HG03135 (cell line): ENCODE results near the gene CMA1.
A peak's percentile ranks its signal among the peaks of the same experiment; 100 is the strongest.
"Not testable (repeated sequence)": the region's sequence is repeated elsewhere in the genome, so short reads cannot be mapped to it uniquely, and the experiment has no call there.

Source experiments
- ATAC-seq: cut with Tn5 transposase; IDR thresholded peaks from one replicate; pipeline ENCODE4 v1.9.1; 2021; ENCODE audit warnings: mild to moderate bottlenecking, moderate library complexity; ENCODE audit not compliant: unreplicated experiment

Gene CMA1, protein sequence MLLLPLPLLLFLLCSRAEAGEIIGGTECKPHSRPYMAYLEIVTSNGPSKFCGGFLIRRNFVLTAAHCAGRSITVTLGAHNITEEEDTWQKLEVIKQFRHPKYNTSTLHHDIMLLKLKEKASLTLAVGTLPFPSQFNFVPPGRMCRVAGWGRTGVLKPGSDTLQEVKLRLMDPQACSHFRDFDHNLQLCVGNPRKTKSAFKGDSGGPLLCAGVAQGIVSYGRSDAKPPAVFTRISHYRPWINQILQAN

GRCh38 chr14:24508155-24508840 is at the start of gene CMA1:
TSS of gene CMA1 (minus strand) at chr14:24508265. CDS start at chr14:24508235, 30 bp downstream.
- no peak for ATAC-seq

- no peak for ATAC-seq
These were observed 48.7 kb upstream of the CMA1 start for GRCh38 chr14:24556756-24557155.

DNA sequence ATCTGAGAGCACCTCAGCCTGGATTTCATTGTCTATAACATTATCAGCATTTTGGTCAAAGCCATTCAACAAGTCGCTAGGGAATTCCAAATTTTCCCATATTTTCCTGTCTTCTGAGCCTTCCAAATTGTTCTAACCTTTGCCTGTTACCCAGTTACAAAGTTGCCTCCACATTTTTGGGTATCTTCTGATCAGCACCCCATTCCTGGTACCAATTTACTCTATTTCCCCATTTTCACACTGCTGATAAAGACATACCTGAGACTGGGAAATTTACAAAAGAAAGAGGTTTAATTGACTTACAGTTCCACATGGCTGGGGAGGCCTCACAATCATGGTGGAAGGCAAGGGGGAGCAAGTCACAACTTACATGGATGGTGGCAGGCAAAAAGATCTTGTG is 41.0 kb upstream of the CMA1 start:
- ATAC-seq: not testable (repeated sequence)

DNA sequence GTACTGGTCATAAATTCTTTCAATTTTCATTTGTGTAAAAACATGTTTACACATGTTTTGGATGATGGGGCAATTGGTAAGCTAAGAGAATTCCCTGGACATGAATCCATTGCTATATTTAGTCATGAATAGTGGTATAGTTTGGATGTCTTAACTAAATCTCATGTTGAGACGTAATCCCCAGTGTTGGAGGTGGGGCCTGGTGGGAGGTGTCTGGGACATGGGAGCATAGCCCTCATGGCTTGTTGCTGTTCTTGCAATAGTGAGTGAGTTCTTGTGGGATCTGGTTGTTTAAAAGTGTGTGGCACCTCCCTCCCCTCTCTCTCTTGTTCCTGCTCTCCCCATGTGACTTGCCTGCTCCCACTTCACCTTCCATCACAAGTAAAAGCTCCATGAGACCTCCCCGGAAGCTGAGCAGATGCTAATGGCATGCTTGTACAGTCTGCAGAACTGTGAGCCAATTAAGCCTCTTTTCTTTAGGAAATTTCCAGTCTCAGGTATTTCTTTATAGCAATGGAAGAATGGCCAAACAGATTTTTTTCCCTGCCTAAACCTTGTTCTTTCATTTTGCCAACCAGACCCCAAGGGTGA is 34.4 kb upstream of the CMA1 start:
- ATAC-seq: no peak

DNA sequence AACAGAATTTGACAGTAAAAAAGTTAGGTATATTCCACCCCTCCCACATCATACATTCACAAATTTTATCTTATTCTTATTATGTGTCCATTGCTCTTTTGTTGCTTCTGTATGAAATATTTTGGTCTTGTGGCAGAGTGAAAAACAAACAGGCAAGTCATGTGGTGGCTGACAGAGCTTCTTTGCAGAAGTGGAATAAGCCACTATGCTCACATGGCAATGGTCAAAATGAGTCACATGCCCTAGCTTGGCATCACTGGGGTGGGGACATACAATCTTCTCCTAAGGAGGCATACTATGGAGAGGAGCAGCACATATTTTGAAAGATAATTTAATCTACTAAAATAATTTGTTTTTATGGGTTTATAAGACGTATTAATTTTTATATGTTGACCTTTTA is 27.7 kb upstream of the CMA1 start:
- no peak for ATAC-seq

- ATAC-seq: no peak
These were observed 26.2 kb upstream of the CMA1 start for GRCh38 chr14:24534286-24534685.

- not testable (repeated sequence) for ATAC-seq
These were observed 18.0 kb upstream of the CMA1 start for GRCh38 chr14:24525877-24526620.

DNA sequence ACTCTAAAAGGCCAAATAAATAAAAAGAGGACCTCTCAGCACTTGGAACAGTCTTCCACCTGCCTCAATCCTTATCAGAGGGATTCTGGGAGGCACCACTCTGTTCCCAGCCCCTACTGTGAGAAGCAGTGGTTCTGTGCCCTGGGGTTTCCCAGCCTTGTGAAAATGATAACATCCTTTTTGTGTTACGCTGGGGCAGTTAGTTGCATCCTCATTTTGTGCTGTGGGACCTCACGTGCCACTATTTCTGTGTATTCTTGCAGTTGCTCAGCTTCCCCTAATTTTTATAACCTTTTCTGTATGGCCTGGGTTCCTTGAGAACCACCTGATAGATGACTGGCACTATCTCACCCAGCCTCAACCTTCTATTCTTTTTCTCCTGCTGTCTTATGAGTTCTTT is 10.8 kb upstream of the CMA1 start:
- ATAC-seq: no peak

DNA sequence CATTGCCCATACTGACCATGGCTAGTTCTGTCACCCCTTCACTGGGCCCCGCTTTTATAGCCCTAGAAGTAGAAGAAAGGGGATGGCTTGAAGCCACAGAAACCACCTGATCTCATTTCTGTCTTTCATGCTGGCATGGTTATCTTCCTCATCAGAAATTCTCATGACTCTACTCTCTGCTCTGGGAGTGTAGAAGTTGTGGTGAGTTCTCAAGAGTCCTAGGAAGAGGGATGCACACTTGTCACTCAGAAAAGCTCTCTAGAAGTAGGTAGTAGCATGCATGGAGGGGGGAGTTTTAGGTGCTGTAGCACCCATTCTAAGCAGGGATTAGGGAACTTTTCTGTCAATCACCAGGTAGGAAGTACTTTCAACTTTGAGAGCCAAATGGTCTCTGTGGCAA is 6.1 kb upstream of the CMA1 start:
- ATAC-seq: no peak

DNA sequence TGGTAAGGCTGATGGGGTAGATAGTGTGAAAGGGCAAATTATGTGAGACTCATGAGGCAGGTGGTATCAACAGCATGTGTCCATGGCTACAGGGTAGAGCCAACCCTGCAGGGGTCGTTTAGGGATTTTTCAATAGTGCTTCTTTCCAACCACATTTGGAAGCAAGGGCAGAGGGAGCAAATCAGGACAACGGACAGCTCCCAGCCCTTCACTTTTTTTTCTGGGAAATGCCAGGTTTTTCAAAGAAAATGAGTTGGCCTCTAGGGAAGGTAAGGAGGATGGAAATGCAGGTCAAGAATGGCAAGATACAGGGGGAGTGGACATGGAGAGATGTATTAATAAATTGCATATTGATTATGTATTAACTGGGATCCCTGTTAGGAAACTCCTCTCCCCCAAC is 4.9 kb upstream of the CMA1 start:
- no peak for ATAC-seq

- no peak for ATAC-seq
These were observed 1.6 kb downstream of the CMA1 start for GRCh38 chr14:24506443-24506842.

DNA sequence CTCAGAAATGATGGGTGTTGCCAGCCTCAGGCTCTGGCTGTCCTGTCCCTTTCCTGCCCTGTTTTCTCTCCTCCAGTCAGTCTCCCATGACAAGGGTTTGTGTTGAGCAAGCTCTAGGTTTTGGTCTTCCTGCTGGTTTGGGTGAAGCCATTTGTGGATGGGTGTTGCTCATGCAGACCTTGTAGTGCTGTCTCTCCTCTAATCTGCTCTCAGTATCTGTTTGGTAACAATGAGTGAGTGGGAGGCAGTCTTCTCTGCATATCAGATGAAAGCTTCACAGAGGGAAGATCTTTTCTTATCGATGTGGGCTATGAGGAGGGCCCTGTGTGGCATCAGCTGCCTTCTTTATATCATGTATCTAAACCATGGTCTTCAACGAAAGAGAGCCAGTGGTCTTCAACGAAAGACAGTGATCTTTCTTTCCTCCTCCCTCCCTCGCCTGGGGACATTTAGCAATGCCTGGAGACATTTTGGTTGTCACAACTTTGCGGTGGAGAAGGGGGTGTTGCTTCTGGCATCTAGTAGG is 3.6 kb downstream of the CMA1 start:
- no peak for ATAC-seq

DNA sequence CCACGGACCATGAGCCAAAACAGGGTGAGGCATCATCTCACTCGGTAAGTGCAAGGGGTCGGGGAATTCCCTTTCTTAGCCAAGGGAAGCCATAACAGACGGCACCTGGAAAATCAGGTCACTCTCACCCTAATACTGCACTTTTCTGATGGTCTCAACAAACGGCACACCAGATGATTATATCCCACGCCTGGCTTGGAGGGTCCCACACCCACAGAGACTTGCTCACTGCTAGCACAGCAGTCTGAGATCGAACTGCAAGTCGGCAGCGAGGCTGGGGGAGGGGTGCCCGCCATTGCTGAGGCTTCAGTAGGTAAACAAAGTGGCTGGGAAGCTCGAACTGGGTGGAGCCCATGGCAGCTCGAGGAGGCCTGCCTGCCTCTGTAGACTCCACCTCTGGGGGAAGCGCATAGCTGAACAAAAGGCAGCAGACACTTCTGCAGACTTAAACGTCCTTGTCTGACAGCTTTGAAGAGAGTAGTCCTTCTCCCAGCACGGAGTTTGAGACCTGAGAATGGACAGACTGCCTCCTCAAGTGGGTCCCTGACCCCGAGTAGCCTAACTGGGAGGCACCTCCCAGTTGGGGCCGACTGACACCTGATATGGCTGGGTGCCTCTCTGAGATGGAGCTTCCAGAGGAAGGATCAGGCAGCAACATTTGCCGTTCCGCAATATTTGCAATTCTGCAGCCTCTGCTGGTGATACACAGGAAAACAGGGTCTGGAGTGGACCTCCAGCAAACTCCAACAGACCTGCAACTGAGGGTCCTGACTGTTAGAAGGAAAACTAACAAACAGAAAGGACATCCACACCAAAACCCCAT is 16.3 kb downstream of the CMA1 start:
- ATAC-seq: not testable (repeated sequence)

DNA sequence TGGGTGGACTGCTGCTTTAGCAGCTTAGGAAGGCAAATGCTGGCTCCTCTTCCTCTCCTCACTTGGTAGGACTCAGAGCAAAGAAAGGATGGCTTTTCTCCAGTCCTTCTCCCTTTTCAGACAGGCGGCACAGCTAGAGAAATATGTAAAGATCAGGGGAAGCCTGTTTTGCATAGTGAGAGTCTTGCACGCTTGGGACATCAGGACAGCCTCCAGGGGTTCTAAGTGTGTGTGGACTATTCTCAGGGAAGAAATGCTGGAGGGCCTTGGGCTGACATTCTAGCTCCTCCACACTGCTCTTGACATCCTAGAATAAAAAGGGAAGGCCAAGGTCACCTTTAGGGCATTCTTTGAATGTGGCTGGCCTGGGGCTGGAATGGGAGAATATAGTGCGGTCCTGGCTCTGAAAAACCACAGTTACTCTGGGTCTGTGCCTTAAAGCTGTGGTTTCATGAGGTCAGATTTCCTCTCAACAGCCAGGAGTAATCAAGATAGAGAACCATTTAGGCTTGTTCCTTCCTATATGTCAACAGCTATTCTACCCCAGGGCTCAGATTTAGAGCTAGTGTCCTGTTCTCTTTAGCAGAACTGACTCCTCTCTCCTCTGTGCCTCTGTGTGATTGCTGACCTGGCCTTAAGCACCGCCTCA is 24.3 kb downstream of the CMA1 start:
- no peak for ATAC-seq

DNA sequence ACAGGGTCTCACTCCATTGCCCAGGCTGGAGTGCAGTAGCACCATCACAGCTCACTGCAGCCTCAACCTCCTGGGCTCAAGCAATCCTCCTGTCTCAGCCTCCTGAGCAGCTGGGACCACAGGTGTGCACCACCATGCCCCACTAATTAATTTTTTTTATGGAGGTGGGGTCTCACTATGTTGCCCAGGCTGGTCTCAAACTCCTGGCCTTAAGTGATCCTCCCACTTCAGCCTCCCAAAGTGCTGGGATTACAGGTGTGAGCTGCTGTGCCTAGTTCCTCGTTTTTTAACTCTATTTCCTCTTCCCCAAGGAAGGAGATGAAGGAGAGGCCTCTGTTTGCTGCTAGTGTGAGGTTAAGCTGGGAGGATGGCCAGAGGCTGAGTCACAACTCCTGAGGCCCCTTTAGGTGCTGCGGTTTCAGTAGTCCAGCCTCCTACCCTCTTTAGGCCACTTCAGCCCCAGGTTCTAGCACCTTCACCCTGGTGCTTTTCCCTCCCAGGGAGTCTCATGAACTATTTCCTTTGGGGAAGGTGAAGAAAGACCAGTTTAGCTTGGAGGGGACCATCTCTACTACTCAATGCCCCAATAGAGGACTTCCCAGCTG is 25.3 kb downstream of the CMA1 start:
- ATAC-seq: not testable (repeated sequence)

DNA sequence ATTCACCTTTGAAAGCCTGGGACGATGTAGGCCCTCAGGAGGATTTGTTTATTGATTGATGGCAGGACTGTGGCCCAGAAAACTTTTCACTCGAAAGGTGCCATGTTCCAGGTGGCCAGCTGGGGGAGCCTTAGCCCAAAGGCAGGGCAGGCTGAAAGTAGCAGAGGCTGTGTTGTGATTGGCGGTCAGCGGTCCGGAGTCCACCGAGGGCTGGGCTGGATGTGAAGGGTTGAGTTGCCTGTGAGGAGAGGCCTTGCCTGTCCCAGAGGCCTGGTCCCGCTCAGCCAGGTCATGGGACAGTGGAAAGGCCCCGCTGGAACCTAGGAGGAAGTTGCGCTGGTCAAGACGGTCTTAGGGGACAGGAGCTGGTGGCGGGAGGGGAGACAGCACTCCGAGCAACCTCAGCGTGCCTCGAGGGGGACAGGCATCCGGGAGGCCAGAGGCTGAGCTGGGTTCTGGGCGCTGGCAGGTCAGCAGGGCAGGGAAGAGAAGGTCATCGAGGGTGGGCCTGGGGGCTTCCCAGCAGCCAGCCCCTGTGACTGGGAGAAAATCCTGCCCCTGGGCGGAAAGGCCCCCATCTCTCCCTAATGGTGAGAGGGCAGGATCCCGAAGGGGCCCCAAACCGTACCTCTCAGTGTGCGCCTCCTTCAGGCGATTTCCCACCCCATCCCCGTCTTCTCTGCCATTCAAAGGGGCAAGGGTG is 26.3 kb downstream of the CMA1 start:
- peak; percentile 58 for ATAC-seq

GRCh38 chr14:24479999-24480398 is 28.1 kb downstream of the CMA1 start:
- ATAC-seq: not testable (repeated sequence)

- no peak for ATAC-seq
These were observed 32.8 kb downstream of the CMA1 start for GRCh38 chr14:24475261-24475660.

DNA sequence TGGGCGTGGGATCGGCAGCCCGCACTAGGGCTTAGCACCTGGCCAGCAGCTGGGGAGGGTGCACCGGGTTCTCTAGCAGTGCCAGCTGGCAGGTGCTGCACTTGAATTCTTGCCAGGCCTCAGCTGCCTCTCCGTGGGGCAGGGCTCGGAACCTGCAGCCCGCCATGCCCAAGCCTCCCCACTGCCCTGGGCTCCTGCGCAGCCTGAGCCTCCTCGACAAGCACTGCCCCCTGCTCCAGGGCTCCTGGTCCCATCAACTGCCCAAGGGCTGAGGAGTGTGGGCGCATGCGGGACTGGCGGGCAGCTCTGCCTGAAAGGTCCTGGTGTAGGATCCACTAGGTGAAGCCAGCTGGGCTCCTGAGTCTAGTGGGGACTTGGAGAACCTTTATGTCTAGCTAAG is 34.9 kb downstream of the CMA1 start:
- no peak for ATAC-seq
